GM18511 (cell line): ENCODE measurements around the gene CFAP43.

Source experiments
- ATAC-seq: cut with Tn5 transposase; IDR thresholded peaks from one replicate; pipeline ENCODE4 v1.9.1; 2021; ENCODE audit warnings: mild to moderate bottlenecking, moderate library complexity; ENCODE audit not compliant: unreplicated experiment

The CFAP43 gene

DNA sequence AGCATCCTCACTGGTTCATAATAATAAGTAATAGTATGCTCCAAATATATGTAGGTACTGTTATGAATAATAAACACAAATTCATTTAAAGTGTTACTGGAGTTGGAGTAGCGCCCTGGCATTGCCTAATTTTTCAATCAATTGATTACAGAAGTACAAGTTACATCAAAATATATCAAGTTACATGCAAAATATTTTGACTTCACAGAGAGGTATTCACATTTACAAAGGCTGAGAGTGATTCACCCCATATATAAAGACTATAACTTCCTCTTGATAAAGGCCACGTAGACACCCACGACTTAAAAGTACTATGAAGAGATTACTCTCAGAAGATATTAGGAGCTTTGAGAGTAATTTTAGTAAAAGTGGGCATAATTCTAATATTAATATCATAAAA lies 132.9 kb downstream of the CFAP43 start:
- no peak for ATAC-seq

DNA sequence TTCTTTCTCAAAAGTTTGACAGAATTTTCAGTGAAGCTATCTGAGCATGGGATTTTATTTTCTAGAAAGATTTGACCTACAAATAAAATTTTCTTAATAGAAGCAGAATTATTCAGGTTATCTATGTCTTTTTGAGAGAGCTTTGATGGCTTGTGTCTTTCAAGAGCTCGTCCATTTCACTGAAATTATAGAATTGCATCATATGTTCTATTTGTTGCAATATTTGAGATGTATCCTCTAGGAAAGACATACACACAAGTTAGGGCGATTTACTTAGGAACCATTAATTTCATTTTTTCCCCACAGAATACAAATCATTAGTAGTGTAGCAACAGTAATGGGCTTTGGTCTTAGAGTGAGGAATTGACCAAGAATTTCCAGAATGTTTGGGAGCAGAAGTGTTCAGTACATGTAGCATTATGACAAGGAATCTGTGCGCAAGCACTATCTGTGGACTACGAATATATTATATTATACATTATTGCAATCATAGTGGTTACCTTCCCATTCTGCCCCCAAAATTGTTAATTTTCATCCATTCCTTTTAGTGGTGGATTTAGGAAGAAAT lies 133.7 kb downstream of the CFAP43 start:
- ATAC-seq = no peak

- no peak for ATAC-seq
Measured at GRCh38 chr10:104096692-104097091, 135.5 kb downstream of the CFAP43 start.

- no peak for ATAC-seq
Measured at GRCh38 chr10:104092749-104093148, 139.4 kb downstream of the CFAP43 start.

DNA sequence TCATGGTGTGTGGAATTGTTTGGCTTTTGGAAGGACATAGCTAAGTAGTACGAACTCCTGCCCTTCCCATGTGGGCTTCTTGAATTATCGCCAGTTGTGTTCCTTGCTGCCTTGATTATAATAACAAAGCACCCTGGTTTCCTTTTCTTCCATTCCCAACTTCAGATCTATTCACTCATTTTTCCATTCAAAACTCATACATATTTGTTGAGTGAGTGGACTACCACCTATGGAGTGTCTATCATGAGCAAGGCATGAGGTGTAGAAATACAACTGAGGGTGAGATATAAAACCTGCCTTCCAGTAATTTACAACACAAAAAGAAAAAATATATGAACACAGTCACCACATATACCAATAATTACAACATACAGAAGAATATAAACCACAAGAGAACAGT lies 141.6 kb downstream of the CFAP43 start:
- ATAC-seq = no peak

DNA sequence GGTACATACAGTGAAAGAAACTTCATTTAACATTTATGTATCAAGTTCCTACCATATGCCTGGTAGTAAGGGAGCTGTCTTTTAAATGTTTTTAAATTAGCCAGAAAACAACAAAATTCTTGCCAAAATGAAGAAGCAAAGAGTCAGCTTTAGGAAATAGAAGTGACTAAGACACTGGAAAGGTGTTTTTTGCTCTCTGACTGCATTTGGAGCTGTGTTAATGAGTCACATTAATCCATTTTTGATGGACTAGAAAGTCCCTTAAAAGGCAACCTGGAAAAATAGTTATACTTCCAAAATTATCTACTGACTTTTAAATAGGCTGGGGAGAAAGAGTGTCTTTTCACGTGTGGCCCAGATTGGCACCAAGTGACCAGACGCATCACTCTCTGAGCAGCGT lies 142.5 kb downstream of the CFAP43 start:
- ATAC-seq = no peak

DNA sequence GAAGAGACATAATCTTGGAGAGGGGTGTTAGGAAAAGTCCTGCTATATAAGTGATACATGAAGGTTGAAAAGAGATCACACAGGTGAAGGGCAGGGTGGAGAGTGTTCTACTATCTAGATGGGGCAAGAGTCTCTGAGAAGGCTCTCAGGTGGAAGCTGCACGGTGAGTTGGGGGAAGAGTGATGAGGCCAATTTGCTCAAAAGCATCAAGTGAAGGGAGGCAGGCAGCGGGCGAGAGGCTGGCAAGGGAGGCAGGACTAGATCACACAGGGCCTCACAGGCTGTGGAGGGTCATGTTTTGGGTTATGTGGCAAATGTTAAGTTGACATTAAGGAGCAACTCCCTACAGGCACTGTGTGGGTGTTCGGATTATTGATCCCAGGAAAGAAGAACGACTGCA lies 143.9 kb downstream of the CFAP43 start:
- ATAC-seq = no peak

GRCh38 chr10:104085801-104086400 lies 146.3 kb downstream of the CFAP43 start, which contains the start of gene COL17A1:
COL17A1 (minus strand) TSS chr10:104085880; CDS start chr10:104080673, 5,207 bp downstream.
- no peak for ATAC-seq

DNA sequence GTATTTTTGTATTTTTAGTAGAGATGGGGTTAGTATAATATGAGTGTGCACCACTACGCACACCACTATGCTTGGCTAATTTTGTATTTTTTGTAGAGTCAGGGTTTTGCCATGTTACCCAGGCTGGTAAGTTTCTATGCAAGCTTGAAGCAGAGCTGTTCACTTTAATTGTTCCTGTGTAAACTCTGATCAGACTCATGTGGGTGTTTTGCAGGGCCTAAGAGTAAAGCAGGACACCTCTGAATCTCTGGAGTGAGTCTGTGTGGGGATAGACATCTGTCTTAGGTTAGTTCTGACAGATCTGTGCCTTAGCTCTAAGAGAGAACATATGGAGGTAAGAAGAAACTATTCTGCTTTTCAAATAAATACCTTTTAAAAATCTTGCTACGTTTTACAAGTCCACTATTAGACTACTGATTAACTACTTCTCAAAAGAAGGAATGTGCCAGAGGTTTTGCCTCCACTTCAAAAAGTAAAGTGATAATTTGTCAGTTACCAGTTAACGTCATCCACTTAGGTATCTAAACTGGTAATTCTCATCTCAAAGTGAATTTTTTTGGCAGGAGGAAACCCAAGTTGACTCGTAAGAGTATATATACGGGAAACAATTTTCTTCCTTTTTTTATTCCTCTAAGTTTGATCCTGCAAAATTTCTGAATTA lies 147.6 kb downstream of the CFAP43 start:
- ATAC-seq = no peak

DNA sequence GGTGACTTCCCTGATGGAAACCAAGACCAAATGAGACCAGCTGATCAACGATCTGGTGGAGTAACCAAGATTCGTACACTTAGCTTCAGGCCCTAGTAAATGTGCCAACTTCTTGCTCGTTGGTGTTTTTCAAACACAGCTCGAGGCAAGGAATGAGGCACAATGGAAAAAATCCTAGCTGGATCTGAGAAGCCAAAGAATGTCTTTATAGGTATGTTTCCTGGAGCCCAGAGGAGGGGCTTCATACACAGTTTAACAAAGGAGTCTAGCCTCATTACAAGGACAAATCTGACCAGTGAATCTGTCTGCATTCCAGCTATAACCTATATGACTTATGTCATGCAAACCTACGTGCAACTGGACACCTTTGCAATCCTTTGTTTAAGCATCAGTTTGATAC lies 150.2 kb downstream of the CFAP43 start:
- ATAC-seq = no peak

- no peak for ATAC-seq
Measured at GRCh38 chr10:104080762-104081161, 151.4 kb downstream of the CFAP43 start.
